Muscle layer of duodenum (tissue), 2 donors: Measurements from ENCODE around the gene NFKB2.

Experiments
- H3K27ac ChIP-seq: one replicate; pipeline ENCODE4 v1.7.0; 2013; ENCODE audit warnings: mild to moderate bottlenecking, low read length
- H3K27me3 ChIP-seq: one replicate; pipeline ENCODE4 v1.7.0; 2013; ENCODE audit warnings: low read depth, mild to moderate bottlenecking, control low read depth, low read length
- H3K36me3 ChIP-seq, 2 donors: one replicate each; pipeline ENCODE4 v1.7.0; 2013; ENCODE audit warnings: low read length in 2 of 2, control low read depth in 1 of 2, mild to moderate bottlenecking in 1 of 2; ENCODE audit not compliant: insufficient read depth in 2 of 2, control insufficient read depth in 1 of 2
- H3K4me1 ChIP-seq, 2 donors: one replicate each; pipeline ENCODE4 v1.7.0; 2013; ENCODE audit warnings: low read length in 2 of 2, mild to moderate bottlenecking in 2 of 2, control low read depth in 1 of 2, moderate library complexity in 1 of 2; ENCODE audit not compliant: insufficient read depth in 2 of 2, control insufficient read depth in 1 of 2
- H3K4me3 ChIP-seq, 2 donors: one replicate each; pipeline ENCODE4 v1.7.0; 2013; ENCODE audit warnings: low read length in 2 of 2, low read depth in 1 of 2, mild to moderate bottlenecking in 1 of 2
- H3K9me3 ChIP-seq, 2 donors: one replicate each; pipeline ENCODE4 v1.7.0; 2013; ENCODE audit warnings: low read length in 2 of 2, control low read depth in 1 of 2, mild to moderate bottlenecking in 1 of 2; ENCODE audit not compliant: control insufficient read depth in 1 of 2
- donor health status: healthy.

NFKB2 gene

GRCh38 chr10:102404361-102405107 is 9.0 kb downstream of the NFKB2 start:
- peaks cover 0 to 56% of the 10 kb centered on the region in 2 donors for H3K4me1 ChIP-seq
- H3K36me3 ChIP-seq, result peaks cover 14 to 29% of the 10 kb centered on the region in 2 donors
- H3K27ac ChIP-seq, result no peak overlapping the region
- no peaks in the 10 kb centered on the region for H3K9me3 ChIP-seq
- peaks cover 3% of the 10 kb centered on the region for H3K27me3 ChIP-seq
- no peak overlapping the region for H3K4me3 ChIP-seq

DNA sequence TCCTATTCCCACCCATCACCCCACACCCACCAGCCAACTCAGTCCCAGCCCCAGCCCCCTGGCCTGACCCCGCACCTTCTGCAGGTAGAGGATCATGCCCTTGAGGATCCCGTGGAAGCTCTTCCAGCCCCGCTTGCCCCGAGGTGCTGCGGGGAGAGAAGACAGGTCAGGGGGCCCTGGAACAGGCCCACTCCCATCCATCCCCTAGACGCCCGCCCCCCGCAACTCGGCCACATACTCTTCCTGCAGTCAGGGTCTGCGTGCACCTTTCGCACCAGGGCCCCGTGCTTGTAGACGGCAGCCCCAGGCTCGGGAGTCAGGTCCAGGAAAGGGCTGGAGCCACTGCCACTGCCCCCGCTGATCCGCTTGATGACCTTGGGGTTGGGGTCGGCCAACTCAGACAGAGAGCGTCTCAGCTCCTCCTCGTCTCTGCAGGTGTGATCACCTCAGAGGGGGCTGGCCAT is 9.6 kb downstream of the NFKB2 start:
- peaks cover 14 to 27% of the 10 kb centered on the region in 2 donors for H3K36me3 ChIP-seq

GRCh38 chr10:102405632-102406031 is 10.1 kb downstream of the NFKB2 start:
- Histone ChIP-seq H3K4me1 (peaks cover 0 to 56% of the 10 kb centered on the region in 2 donors), H3K36me3 (peaks cover 14 to 22% of the 10 kb centered on the region in 2 donors), H3K27me3 (peaks cover 14% of the 10 kb centered on the region), H3K27ac (peak overlapping the region; percentile 74), H3K4me3 (no peak overlapping the region), H3K9me3 (no peaks in the 10 kb centered on the region)

More for the DNA sequence above, 9.6 kb downstream of the NFKB2 start:
- no peaks in the 10 kb centered on the region for H3K9me3 ChIP-seq
- H3K27ac ChIP-seq, result no peak overlapping the region
- H3K4me3 ChIP-seq, result no peak overlapping the region
- peaks cover 0 to 56% of the 10 kb centered on the region in 2 donors for H3K4me1 ChIP-seq
- peaks cover 10% of the 10 kb centered on the region for H3K27me3 ChIP-seq

DNA sequence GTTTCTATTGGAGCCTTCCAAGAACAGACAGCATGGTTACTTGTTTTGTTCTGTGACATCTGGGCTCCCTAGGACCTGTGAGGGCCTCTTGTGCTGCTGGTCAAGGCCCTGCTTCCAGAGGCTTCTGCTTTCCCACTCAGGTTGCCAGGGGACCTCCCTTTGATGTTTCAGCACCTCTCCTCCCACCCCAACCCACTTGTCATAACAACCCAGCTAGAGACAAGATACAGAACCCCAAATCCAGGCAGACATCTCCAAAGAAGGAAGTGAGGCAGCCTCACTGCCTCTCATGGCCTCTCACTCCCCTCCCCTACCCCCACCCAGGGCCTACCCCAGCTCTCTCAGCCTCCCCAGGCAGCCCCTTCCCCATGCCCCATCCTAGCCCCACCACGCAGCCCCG is 11.3 kb downstream of the NFKB2 start:
- H3K9me3 ChIP-seq, result no peaks in the 10 kb centered on the region
- H3K36me3 ChIP-seq, result peaks cover 4 to 13% of the 10 kb centered on the region in 2 donors
- peak overlapping the region in 1 of 2 donors; percentile 74 for H3K4me3 ChIP-seq
- H3K27ac ChIP-seq, result peak overlapping the region; percentile 86
- peaks cover 0 to 57% of the 10 kb centered on the region in 2 donors for H3K4me1 ChIP-seq
- peaks cover 25% of the 10 kb centered on the region for H3K27me3 ChIP-seq

- Histone ChIP-seq H3K4me1 (peaks cover 0 to 50% of the 10 kb centered on the region in 2 donors), H3K27ac (peak overlapping the region; percentile 86), H3K27me3 (peaks cover 30% of the 10 kb centered on the region), H3K36me3 (peaks cover 0 to 5% of the 10 kb centered on the region in 2 donors), H3K4me3 (peak overlapping the region; percentile 37 to 74), H3K9me3 (no peaks in the 10 kb centered on the region)
Measured at GRCh38 chr10:102407425-102408130, 12.1 kb downstream of the NFKB2 start.

GRCh38 chr10:102408131-102408727 is 12.7 kb downstream of the NFKB2 start:
- Histone ChIP-seq H3K27ac (peak overlapping the region; percentile 86), H3K4me3 (peak overlapping the region; percentile 37 to 74), H3K4me1 (peaks cover 0 to 45% of the 10 kb centered on the region in 2 donors), H3K9me3 (no peaks in the 10 kb centered on the region), H3K36me3 (peaks cover 0 to under 1% of the 10 kb centered on the region in 2 donors), H3K27me3 (peaks cover 30% of the 10 kb centered on the region)

- H3K4me3 ChIP-seq, result peak overlapping the region; percentile 37 to 74
- H3K9me3 ChIP-seq, result no peaks in the 10 kb centered on the region
- peak overlapping the region; percentile 86 for H3K27ac ChIP-seq
- peaks cover 0 to 37% of the 10 kb centered on the region in 2 donors for H3K4me1 ChIP-seq
- no peaks in the 10 kb centered on the region for H3K36me3 ChIP-seq
- H3K27me3 ChIP-seq, result peaks cover 30% of the 10 kb centered on the region
Measured at GRCh38 chr10:102408728-102409603, 13.5 kb downstream of the NFKB2 start.

GRCh38 chr10:102409604-102410428 is 14.3 kb downstream of the NFKB2 start:
- H3K27me3 ChIP-seq, result peaks cover 30% of the 10 kb centered on the region
- no peaks in the 10 kb centered on the region for H3K9me3 ChIP-seq
- H3K4me1 ChIP-seq, result peaks cover 0 to 30% of the 10 kb centered on the region in 2 donors
- H3K27ac ChIP-seq, result peak overlapping the region; percentile 76
- H3K36me3 ChIP-seq, result no peaks in the 10 kb centered on the region
- H3K4me3 ChIP-seq, result peak overlapping the region in 1 of 2 donors; percentile 74

DNA sequence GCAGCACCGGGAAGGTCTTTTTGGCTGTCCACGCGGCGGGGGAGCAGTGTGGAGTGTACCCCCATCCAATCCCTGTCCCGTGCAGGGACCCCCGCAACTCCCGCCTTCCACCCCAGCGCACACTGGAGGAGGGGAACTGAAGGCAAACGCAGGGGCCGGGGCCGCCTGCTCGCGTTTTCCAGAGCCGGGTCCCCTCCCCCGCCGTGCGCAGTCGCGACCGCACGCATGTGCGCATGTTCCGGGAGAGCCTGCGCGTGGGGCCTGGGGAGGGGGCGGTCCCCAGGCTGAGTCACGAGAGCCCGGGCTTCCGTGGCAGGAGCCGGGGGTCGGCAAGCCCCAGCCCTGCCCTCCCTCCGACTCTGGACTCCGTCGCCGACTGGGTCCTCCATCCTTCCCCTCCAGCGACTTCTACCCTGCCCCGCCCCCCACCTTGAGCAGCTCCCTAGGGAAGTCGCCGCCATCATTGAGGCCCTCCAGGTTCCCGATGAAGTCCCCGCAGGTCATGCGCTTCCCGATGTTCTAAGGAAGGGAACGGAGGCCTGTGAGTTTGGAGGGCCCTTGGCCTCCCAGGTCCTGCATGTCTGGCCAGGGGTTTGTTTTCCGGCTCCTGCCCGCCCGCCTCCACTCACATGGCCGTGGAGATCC is 15.0 kb downstream of the NFKB2 start:
- H3K27me3 ChIP-seq, result peaks cover 30% of the 10 kb centered on the region
- H3K4me3 ChIP-seq, result peak overlapping the region in 1 of 2 donors; percentile 74
- H3K36me3 ChIP-seq, result no peaks in the 10 kb centered on the region
- H3K4me1 ChIP-seq, result peaks cover 0 to 23% of the 10 kb centered on the region in 2 donors
- peak overlapping the region; percentile 76 for H3K27ac ChIP-seq
- no peaks in the 10 kb centered on the region for H3K9me3 ChIP-seq
